ENCODE measurements around the gene CDKL5.

The CDKL5 gene

DNA sequence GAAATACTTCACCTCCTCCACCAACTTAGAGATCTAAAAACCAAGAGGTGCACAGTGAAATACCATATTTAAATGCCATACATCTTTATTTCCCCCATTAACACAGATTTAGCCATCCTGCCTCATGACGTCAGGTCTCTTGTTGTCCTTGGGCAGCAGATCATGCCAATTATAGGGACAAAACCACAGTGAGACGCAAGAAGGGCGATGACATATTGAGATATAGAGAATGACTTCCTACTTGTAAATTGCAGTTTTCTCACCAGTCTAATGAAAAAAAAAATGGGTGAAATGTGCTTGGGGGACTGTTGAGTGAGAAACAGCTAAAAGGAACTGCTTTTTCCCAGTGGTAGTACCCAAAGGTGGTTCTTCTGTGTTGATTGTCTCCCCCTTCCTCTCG, 222.2 kb downstream of the CDKL5 start:
- DNase-seq (ENCODE audit: low read depth in 3 of 3) = no peak

- no peak for DNase-seq (ENCODE audit: low read depth in 3 of 3)
These were observed 224.1 kb downstream of the CDKL5 start for GRCh38 chrX:18649498-18649951.

DNA sequence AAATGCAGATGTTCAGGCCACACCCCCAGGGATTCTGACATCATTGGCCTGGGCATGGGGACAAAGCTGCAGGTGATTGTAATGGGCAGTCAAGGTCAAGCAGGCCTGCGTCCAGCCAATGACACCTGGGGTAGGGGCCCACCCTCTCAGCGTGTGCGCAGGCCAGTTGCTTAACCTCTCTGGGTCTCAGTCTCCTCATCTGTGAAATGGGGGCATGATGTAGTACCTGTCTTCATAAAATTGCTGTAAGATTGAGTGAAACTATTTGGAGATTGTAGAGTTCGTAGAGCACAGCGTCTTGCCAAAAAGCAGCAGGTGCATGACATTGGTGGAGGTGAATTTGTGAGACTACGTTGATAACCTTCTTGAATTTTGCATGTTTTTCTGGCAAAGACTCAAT, 225.3 kb downstream of the CDKL5 start:
- no peak for DNase-seq (ENCODE audit: low read depth in 3 of 3)

DNA sequence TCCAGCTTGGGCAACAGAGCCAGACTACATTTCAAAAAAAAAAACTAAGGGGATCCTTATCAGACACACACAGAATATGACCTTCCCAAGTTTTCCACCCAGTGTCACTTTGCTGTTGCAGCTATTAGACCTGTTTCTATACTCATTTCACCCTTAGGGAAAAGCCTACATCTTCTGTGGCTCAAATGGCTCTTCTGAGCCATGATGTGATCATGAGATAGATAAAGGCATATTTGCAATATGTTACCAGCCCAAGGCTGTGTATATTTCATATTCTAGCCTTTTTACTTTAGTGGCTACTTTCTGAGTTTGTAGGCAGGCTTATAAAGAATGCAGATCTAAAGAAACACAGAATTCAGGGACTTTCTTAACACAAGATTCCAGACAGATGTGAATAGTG, 227.2 kb downstream of the CDKL5 start:
- no peak for DNase-seq (ENCODE audit: low read depth in 3 of 3)

DNA sequence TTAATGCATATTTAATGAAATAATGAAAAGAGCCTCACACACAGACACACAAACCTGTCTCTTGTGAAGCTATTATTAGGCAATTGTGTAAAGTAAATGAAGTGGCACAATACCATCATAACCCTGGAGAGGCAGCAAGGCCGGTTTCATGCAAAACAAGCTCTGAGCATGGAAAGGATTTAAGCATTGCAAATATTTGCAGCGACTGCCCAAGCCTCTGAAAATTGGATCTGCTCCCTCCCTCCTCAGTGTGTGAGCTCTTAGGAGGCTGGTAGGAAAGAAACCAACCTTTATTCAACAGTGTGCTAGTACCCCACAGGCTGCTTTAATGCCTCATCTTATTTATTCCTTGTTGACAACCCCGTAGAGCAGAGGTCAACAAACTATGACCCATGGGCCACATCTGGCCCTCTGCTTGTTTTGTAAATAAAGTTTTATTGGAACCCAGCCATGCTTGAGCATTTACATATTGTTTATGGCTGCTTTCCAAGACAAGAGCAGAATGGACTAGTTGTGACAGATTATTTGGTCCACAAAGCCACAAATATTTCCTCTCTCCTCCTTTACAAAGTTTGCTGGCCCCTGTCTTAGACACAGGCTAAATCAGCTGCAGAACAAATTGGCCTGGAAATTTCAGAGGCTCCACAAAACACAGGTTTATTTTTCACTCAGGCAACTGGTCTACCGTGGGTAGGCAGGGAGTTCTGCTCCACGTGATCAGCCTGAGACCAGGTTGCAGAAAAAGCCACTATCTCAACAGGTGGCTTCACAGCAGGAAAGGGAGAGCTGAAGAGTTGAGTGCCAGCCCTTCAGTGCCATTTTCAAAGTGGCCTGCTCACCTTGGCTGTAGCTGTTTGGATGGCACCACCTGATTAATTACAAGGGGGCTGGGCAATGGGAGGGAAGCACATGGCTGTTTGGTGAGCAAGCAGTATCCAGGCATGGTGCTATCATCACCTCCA, 229.7 kb downstream of the CDKL5 start:
- no peak for DNase-seq (ENCODE audit: low read depth in 3 of 3)

DNA sequence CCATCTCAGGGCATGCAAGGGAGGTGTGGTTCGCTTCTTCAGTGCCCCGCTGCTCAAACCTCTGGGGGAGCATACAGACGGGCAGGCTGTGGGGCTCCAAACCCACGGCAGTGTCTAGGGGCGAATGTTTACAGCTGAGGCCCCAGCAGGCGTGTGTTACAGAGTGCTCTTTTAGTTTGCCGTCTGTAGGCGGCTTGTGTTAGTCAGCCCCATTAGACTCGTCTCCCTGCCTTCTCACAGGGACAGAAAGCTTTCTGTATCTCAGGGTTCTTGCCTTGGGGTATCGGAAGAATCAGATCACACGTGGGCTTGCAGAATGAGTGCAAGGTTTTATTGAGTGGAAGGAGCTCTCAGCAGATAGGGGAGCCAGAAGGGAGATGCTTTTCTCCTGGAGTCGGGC, 235.9 kb downstream of the CDKL5 start:
- DNase-seq (ENCODE audit: low read depth in 3 of 3) = no peak

DNA sequence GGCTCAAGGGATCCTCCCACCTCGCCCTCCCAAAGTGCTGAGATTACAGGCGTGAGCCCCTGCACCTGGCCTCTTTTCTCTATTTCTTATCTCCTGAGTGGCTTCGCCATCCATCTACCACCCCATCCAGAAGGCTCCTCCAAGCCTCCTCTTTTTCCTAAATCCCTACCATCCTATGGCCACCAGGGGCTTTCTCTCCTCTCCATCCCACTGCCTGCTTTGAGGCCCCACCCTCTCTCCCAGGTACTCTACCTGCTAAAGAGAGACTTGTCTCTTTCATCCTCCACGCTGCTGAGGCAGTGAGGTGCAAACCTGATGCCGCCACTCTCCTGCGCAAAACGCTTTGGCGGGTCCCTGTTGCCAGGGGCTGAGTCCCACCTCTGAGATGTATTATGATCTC, 239.5 kb downstream of the CDKL5 start:
- no peak for DNase-seq (ENCODE audit: low read depth in 3 of 3)

DNA sequence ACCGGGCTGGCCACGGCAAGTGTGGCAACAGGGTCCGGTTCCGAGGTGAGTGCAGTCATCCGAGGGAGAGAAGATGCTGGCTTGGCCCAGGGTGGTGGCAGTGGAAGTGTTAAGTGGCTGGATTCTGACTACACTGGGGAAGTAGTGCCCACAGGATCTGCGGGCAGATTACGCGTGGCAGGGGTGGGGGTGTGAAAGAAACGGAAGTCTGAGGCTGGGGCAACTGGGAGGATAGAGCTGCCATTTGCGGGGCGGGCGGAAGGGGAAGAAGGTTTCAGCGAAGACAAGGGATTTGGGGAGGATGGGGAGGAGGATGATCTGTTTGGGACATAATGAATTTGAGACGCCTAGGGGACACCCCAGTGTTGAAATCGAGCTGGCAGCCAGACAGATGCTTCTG, 241.2 kb downstream of the CDKL5 start:
- DNase-seq (ENCODE audit: low read depth in 3 of 3) = no peak

DNA sequence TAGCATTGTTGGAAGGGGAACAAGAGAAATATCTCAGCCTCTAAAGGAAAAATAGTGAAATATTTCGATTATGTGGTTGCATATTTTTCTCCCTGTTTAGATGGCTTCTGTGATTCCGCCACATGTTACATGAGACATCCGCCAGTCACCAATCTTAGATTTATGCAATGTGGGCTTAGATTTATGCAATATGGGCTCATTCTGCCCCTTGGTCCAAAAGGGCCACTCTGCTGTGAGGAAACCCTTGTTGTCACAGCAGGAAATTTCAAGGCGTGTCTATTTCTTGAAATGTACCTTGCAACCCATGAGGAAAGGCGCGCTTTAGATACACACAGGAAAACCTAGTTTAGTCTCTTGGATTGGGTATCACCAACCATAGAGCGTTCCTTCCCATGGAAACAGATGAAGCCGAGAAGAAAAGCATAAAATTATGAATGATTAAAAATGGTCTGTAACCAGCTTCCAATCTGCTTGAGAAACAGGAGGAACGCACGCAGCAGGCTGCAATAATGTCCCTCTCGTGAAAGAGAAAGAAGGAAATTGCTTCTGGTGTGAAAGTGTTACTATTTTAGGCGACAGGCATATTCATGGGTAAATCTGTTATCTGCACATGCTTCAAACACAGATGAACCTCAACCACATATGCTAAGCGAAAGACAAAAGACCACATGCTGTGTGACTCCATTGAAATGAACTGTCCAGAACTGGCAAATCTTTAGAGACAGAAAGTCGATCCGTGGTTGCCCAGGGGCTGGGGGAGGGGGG, 242.8 kb downstream of the CDKL5 start:
- DNase-seq (ENCODE audit: low read depth in 3 of 3) = no peak

- DNase-seq (ENCODE audit: low read depth in 3 of 3) = no peak
These were observed 246.6 kb downstream of the CDKL5 start, which contains the start of gene RS1 for GRCh38 chrX:18672008-18672407. Gene RS1 (minus strand): TSS chrX:18672108. CDS start chrX:18672068, 40 bp downstream.

DNA sequence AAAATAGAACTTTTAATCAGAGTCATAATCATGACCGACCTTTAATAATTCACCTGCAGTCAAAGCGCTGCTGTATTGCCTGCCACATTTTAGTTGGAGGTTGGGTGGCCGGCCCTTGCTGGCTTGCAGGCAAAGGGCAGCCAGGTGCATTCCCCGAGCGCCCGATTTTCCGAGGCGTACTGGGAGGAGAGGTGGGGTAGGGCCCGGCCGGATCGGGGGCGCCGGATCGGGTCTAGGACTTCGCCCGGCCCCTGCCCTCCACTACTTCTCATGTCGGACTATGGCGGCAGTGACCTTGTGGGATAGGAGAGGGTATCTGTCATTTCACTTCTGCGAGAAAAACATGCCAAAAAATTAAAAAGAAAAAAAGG, 249.0 kb downstream of the CDKL5 start:
- peak in 1 of 3 experiments; percentile 3 for DNase-seq (ENCODE audit: low read depth in 3 of 3)

DNA sequence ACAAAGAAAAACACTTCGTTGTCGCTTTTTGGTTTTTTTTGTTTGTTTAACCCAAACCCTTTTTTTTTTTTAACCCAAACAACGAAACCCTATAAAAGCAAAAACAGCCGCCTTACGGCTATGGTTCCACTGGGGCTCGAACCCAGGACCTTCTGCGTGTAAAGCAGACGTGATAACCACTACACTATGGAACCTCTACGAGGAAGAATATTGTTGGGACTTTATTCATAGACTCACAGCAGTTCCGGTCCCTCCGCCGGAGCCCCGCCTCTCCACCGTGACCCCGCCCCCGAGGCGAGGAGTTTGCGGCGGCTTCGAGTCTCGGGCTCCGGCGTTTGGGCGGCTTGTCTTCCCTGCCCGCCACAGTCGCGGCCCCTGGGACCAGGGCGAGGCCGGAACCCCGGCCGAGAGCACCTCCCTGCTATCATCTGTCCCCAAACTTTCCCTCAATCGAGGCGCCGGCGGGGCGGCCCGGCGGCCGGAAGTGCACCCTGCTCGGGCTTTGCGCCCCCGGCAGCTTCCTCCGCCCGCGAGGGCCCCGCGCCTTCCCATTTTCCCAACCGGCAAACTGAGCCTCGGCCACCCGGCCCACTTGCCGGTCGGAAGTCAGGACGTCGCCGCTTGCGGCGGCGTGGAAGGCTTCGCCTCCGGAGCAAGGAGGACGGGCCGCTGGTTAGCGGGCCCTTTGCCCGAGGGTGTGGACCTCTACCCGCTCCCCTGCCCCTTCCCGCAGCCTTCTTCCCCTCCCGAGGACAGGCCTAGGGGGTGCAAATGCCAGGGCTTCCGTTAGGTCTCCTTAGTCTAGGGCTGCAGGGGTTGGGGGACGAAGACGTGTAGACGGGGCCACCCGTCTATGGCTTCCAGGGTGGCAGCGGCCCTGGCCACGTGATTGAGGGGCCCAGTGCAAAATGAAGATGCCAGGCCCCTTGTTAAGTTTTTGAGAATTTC, 249.7 kb downstream of the CDKL5 start:
- DNase-seq (ENCODE audit: low read depth in 3 of 3) = peak; percentile 56 to 65 (median 62)

DNA sequence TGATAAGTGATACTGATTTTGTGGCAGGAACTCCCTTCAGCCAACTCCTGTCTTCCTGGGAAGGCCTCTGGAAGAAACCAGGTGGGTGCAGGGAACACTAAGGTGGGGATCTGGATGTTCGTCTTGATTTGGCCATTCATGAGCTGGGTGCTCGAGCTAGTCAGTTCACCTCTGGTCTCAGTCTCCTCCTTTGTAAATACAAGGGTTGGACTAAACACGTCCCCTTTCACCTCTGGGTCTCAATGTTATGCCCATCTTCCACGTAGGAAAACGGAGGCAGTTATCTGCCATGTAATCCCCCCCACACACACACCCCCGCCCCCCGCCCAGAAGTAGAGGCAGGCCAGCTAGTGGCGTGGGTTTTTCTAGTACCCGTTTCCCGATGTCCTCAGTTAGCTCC, 250.6 kb downstream of the CDKL5 start:
- DNase-seq (ENCODE audit: low read depth in 3 of 3) = no peak

DNA sequence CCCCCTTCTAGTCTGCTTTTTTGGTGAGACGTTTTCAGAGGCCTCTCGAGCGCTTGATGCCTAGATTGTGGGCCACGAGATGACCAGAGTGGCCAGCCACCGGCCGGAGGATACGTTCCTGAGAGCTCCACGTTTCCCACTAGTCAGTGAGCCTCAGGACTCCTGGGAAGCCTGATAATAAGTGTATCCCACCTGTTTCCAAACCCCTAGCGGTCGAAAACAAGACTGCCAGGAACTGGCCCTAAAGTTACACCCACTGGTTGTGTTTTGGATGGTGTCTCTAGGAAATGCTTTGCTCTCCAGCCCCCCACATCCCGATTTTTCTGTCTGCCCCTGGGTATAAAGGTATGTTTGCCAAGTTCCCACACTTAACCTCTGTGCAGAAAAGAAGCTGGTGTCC, 251.1 kb downstream of the CDKL5 start:
- no peak for DNase-seq (ENCODE audit: low read depth in 3 of 3)

- DNase-seq (ENCODE audit: low read depth in 3 of 3) = no peak
These were observed 251.9 kb downstream of the CDKL5 start for GRCh38 chrX:18677161-18677869.

DNA sequence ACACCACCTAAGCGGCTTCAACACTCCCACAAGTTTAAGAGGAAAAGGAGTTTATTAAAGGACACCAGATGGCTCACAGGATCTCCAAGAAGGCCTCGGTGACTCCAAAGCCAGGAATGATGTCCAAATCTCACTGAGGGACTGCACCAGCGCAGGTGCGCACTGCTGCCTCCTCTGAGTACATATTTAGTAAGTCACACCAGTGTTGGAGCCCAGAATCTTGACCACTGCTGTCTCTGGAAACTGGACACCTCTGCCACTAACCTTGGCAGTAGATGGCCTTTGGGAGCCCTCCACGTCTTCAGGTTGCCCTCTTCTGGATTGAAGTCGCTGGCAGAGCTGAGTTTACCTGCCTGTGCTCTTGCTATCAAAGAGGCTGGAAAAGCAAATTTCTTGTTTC, 256.6 kb downstream of the CDKL5 start:
- no peak for DNase-seq (ENCODE audit: low read depth in 3 of 3)

GRCh38 chrX:18682979-18683387, 257.6 kb downstream of the CDKL5 start:
- DNase-seq (ENCODE audit: low read depth in 3 of 3) = no peak

DNA sequence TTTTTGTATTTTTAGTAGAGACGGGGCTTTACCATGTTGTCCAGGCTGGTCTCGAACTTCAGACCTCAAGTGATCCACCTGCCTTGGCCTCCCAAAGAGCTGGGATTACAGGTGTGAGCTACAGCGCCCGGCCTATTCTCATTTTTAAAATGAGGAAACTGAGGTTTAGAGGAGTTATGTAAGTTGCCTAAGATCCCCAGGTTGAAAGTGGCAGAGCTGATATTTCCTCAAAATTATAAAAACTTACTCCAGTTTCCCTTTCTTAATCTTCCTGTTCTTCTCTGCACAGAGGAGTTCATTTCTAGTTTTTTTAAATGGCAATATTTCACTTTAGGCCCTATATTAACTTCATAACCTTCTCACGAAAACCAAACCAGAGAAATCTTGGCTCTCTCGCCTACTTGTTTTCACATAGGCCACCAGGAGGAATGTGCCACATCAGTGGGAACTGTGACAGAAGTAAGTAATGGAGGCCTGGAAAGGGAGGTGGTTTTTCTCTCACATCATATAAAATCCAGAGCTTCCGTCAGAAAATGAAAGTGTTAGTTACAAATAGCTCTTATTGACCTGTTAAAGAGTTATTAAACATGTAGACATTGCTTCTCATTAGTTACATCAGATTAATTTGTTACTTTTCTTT, 262.6 kb downstream of the CDKL5 start:
- DNase-seq (ENCODE audit: low read depth in 3 of 3) = no peak

DNA sequence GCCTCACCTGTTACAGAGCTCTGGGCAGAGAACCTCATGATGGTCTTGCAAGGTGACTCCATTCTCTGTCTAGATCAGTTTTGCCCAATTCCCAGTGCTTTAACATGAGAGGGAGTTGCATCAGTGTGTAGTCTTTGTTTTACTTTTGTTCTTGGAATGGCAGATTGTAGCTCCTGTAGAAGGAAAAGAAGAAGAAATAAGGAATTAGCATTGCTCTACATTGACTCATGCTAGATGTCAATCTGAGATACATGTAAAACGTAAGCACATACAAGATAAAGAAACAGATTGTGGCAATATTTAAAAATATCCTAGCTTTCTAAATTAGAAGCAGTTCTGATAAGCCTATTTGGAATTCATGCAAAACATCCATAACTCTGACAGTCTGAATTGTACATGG, 266.0 kb downstream of the CDKL5 start:
- DNase-seq (ENCODE audit: low read depth in 3 of 3) = no peak

DNA sequence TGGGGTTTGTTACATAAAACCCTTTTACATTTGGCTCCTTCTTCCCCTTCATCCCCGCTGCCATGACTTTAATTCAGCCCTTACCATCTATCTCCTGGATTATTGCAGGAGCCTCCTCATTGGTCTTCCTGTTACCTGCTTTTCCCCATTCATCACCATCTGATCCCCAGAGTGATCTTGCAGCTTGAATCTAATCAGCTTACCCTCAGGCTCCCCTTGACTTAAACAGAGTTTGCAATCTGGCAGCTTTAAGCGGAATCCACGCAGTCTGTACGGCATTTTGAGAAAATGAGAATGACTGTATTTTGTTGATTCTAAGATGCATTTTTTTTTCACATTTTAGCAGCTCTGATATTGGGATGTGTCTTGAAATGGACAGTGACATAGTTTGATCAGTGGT, 267.1 kb downstream of the CDKL5 start:
- DNase-seq (ENCODE audit: low read depth in 3 of 3) = no peak

- DNase-seq (ENCODE audit: low read depth in 3 of 3) = no peak
These were observed 271.2 kb downstream of the CDKL5 start for GRCh38 chrX:18696653-18697052.

All from stimulated activated CD4-positive, alpha-beta T cell treated with anti-CD3 and anti-CD28 coated beads, TNF-alpha, amount 100 ng/mL, for 24 hours (primary cell).